Stimulated activated CD4-positive, alpha-beta T cell treated with anti-CD3 and anti-CD28 coated beads, TNF-alpha, amount 100 ng/mL, for 48 hours (primary cell): ENCODE results near the gene UBE2QL1.

Experiments used
- DNase-seq, 3 donors: peaks; one replicate each; pipeline ENCODE4 v3.0.0-alpha.2; 2020; ENCODE audit warnings: low read depth in 3 of 3

Gene UBE2QL1

GRCh38 chr5:6455571-6456200, 7.0 kb downstream of the UBE2QL1 start:
- no peak for DNase-seq

- DNase-seq = no peak
Observed at GRCh38 chr5:6456766-6457370, 8.2 kb downstream of the UBE2QL1 start.

GRCh38 chr5:6457592-6457991, 8.9 kb downstream of the UBE2QL1 start:
- DNase-seq = no peak

GRCh38 chr5:6458833-6459232, 10.2 kb downstream of the UBE2QL1 start:
- DNase-seq = no peak

- no peak for DNase-seq
Observed at GRCh38 chr5:6459896-6460295, 11.2 kb downstream of the UBE2QL1 start.

GRCh38 chr5:6461006-6461405, 12.3 kb downstream of the UBE2QL1 start:
- DNase-seq = no peak

GRCh38 chr5:6461793-6462650, 13.4 kb downstream of the UBE2QL1 start:
- DNase-seq = no peak

GRCh38 chr5:6462671-6463070, 14.0 kb downstream of the UBE2QL1 start:
- DNase-seq = no peak

- DNase-seq = no peak
Observed at GRCh38 chr5:6464441-6464840, 15.8 kb downstream of the UBE2QL1 start.

GRCh38 chr5:6465831-6466790, 17.5 kb downstream of the UBE2QL1 start:
- no peak for DNase-seq

GRCh38 chr5:6466975-6467567, 18.4 kb downstream of the UBE2QL1 start:
- no peak for DNase-seq

- no peak for DNase-seq
Observed at GRCh38 chr5:6467591-6467990, 18.9 kb downstream of the UBE2QL1 start.

- no peak for DNase-seq
Observed at GRCh38 chr5:6468104-6468503, 19.4 kb downstream of the UBE2QL1 start.

- DNase-seq = no peak
Observed at GRCh38 chr5:6468870-6469269, 20.2 kb downstream of the UBE2QL1 start.

- no peak for DNase-seq
Observed at GRCh38 chr5:6469836-6470235, 21.2 kb downstream of the UBE2QL1 start.

- no peak for DNase-seq
Observed at GRCh38 chr5:6470672-6471071, 22.0 kb downstream of the UBE2QL1 start.

GRCh38 chr5:6471252-6471651, 22.6 kb downstream of the UBE2QL1 start:
- DNase-seq = no peak

GRCh38 chr5:6472792-6473191, 24.1 kb downstream of the UBE2QL1 start:
- DNase-seq = no peak

GRCh38 chr5:6473284-6473683, 24.6 kb downstream of the UBE2QL1 start:
- no peak for DNase-seq

GRCh38 chr5:6475626-6476312, 27.1 kb downstream of the UBE2QL1 start:
- no peak for DNase-seq

GRCh38 chr5:6476313-6476661, 27.6 kb downstream of the UBE2QL1 start:
- DNase-seq = no peak
